HG03066 (cell line): ENCODE results near the gene AIM2.

ENCODE experiments used
- ATAC-seq: cut with Tn5 transposase; IDR thresholded peaks from one replicate; pipeline ENCODE4 v1.9.1; 2021; ENCODE audit warnings: low read depth; ENCODE audit not compliant: unreplicated experiment

AIM2 gene

GRCh38 chr1:159025043-159025442 is 51.5 kb downstream of the AIM2 start:
- ATAC-seq, result no peak

GRCh38 chr1:159023723-159024122 is 52.8 kb downstream of the AIM2 start:
- ATAC-seq, result no peak

DNA sequence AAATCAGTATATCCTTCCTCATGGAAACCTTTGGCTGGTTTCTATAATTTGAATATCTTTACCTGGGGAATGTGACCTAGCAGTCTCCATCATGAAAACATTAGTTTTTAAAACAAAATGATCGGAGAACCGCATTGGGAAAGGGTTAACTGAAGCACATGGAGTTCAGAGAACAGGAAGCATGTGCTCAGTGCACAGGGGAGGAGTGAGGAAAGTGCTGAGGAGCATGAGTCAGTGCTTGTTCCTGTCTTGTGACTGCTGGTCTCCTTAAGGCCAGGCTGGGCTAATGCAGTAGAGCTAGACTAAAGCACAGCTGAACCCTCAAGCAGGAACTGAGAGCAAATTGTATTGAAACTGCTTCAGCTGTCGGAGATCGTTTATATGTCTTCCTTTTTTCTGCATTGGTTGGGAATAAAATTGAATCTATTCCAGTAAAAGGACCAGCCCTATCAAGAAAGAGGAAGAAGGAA is 61.1 kb downstream of the AIM2 start:
- peak; percentile 92 for ATAC-seq

GRCh38 chr1:159014851-159015250 is 61.7 kb downstream of the AIM2 start:
- ATAC-seq, result no peak

GRCh38 chr1:159014003-159014571 is 62.5 kb downstream of the AIM2 start:
- no peak for ATAC-seq

- peak; percentile 31 for ATAC-seq
These were observed 64.1 kb downstream of the AIM2 start for GRCh38 chr1:159012495-159012894.
